ENCODE results near the gene MC1R. TPM values are rescaled to one million over a fixed set of nuclear protein-coding genes. Genes with fewer than 3 reads are reported as not detected.

MC1R gene
- total RNA-seq, 2 experiments from 2014 or later = 6.7 to 6.9 TPM

DNA sequence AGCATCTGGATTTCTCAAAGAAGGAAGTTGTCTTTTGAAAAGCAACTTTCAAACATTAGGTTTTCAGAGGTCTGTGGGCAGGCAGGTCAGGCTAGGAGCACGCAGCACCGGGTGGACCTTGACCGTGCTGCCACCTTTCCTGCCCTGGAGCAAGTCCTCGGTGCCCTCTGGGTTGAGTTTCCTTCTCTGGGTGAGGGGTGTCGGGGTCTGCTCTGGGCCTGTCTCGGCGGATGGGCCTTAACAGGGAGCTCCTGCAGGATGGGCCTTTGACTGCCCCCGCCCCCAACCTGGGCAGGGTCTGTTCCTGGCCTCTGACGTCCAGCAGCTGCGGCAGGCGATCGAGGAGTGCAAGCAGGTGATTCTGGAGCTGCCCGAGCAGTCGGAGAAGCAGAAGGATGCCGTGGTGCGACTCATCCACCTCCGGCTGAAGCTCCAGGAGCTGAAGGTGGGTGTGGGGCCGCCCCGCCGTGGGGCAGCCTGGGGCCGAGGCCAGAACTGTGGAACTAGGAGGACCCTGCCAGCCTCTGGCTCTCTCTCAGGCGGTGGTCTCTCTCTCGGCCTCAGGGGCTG is 38.6 kb downstream of the MC1R start:
- H3K27ac Mint-ChIP-seq = no peak overlapping the region
- no peaks in the 10 kb centered on the region for H3K4me1 Mint-ChIP-seq (ENCODE audit: low read depth)
- Histone ChIP-seq H3K4me1 (ENCODE audit: insufficient read depth, low read length) (no peaks in the 10 kb centered on the region), H3K27me3 (ENCODE audit: control insufficient read depth in 1 of 2, insufficient read depth in 2 of 2, low read length in 2 of 2) (no peaks in the 10 kb centered on the region), H3K36me3 (ENCODE audit: insufficient read depth, low read length) (peaks cover 42% of the 10 kb centered on the region), H3K4me3 (ENCODE audit: low read length) (peak overlapping the region; percentile 7), H3K9me3 (ENCODE audit: control insufficient read depth in 1 of 2, insufficient read depth in 1 of 2, low read length in 2 of 2) (no peaks in the 10 kb centered on the region), H3K27ac (ENCODE audit: low read depth in 1 of 2, low read length in 2 of 2) (no peak overlapping the region)
- POLR2A ChIA-PET = no interaction called here
- no peaks in the 10 kb centered on the region for H3K9me3 Mint-ChIP-seq
- H3K4me3 Mint-ChIP-seq = no peak overlapping the region
- TF ChIP-seq, protein P1, sequence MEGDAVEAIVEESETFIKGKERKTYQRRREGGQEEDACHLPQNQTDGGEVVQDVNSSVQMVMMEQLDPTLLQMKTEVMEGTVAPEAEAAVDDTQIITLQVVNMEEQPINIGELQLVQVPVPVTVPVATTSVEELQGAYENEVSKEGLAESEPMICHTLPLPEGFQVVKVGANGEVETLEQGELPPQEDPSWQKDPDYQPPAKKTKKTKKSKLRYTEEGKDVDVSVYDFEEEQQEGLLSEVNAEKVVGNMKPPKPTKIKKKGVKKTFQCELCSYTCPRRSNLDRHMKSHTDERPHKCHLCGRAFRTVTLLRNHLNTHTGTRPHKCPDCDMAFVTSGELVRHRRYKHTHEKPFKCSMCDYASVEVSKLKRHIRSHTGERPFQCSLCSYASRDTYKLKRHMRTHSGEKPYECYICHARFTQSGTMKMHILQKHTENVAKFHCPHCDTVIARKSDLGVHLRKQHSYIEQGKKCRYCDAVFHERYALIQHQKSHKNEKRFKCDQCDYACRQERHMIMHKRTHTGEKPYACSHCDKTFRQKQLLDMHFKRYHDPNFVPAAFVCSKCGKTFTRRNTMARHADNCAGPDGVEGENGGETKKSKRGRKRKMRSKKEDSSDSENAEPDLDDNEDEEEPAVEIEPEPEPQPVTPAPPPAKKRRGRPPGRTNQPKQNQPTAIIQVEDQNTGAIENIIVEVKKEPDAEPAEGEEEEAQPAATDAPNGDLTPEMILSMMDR (IDR thresholded peaks at IDR 0.05) = no peak
- ATAC-seq (ENCODE audit: poor library complexity) (no peak), DNase-seq (no peak)
- H3K36me3 Mint-ChIP-seq (ENCODE audit: low read depth) = peaks cover 34% of the 10 kb centered on the region
- intact Hi-C loops (cut with DNase I, micrococcal nuclease) = loop anchor here in 1 of 2 experiments (5.0 kb wide), 1 partner anchor 70 kb away; no protein-coding TSS in a partner anchor
- H3K27me3 Mint-ChIP-seq = no peaks in the 10 kb centered on the region
- CTCF ChIA-PET = no interaction called here

DNA sequence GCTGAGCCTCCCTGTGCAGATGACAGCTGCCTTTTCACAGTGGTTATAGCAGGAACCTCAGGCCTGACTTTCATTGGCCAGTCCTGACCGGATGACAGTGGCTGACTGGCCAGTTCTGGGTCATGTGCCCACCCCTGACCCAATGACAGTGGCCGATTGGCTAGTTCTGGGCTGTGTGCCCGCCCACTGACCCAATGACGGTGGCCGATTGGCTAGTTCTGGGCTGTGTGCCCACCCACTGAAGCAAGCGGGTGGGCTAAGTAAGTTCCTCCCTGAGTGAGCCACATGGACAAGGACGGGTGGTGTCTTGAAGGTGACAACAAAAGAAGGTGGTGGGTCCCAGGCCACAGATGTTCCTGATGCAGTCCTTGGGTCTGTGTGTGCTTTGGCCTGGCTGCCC is 39.4 kb downstream of the MC1R start:
- intact Hi-C loops (cut with DNase I, micrococcal nuclease) = loop anchor here in 1 of 2 experiments (5.0 kb wide), 1 partner anchor 69 kb away; no protein-coding TSS in a partner anchor
- CTCF ChIA-PET = no interaction called here
- Histone ChIP-seq H3K36me3 (ENCODE audit: insufficient read depth, low read length) (peaks cover 42% of the 10 kb centered on the region), H3K4me1 (ENCODE audit: insufficient read depth, low read length) (no peaks in the 10 kb centered on the region), H3K27me3 (ENCODE audit: control insufficient read depth in 1 of 2, insufficient read depth in 2 of 2, low read length in 2 of 2) (no peaks in the 10 kb centered on the region), H3K27ac (ENCODE audit: low read depth in 1 of 2, low read length in 2 of 2) (no peak overlapping the region), H3K4me3 (ENCODE audit: low read length) (no peak overlapping the region), H3K9me3 (ENCODE audit: control insufficient read depth in 1 of 2, insufficient read depth in 1 of 2, low read length in 2 of 2) (no peaks in the 10 kb centered on the region)
- H3K4me1 Mint-ChIP-seq (ENCODE audit: low read depth) = no peaks in the 10 kb centered on the region
- no peaks in the 10 kb centered on the region for H3K27me3 Mint-ChIP-seq
- TF ChIP-seq, protein P1 (IDR thresholded peaks at IDR 0.05) = no peak
- no peak overlapping the region for H3K27ac Mint-ChIP-seq
- peak; percentile 29 for ATAC-seq (ENCODE audit: poor library complexity)
- H3K4me3 Mint-ChIP-seq = no peak overlapping the region
- POLR2A ChIA-PET = no interaction called here
- peaks cover 34% of the 10 kb centered on the region for H3K36me3 Mint-ChIP-seq (ENCODE audit: low read depth)
- DNase-seq = peak in 1 of 14 experiments; percentile 53
- no peaks in the 10 kb centered on the region for H3K9me3 Mint-ChIP-seq

DNA sequence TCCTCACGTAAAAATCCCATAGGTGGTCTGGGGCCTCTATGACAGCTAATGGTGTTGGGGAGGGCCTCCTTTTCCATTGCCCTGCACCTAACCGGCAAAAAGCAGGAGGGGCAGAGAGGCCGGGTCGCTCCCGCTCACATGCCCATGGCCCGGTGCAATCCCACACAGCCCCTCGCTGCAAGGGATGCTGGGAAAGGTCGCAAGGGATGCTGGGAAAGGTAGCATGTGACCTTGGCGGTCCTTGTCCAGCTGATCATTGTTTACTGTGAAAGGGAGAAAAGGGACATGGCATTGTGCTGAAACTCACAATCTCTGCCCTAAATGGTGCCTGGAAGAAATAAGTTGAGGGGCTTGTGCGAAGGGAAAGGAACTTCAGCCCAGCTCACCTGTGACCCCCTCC is 39.9 kb downstream of the MC1R start:
- no peak for ATAC-seq (ENCODE audit: poor library complexity)
- Mint-ChIP-seq H3K4me3 (no peak overlapping the region), H3K27me3 (no peaks in the 10 kb centered on the region), H3K36me3 (ENCODE audit: low read depth) (peaks cover 36% of the 10 kb centered on the region), H3K27ac (no peak overlapping the region), H3K4me1 (ENCODE audit: low read depth) (no peaks in the 10 kb centered on the region), H3K9me3 (no peaks in the 10 kb centered on the region)
- no peaks in the 10 kb centered on the region for H3K4me1 ChIP-seq (ENCODE audit: insufficient read depth, low read length)
- H3K27ac ChIP-seq (ENCODE audit: low read depth in 1 of 2, low read length in 2 of 2) = no peak overlapping the region
- TF ChIP-seq, protein P1 (IDR thresholded peaks at IDR 0.05) = no peak
- no peak for DNase-seq
- H3K36me3 ChIP-seq (ENCODE audit: insufficient read depth, low read length) = peaks cover 42% of the 10 kb centered on the region
- intact Hi-C loops (cut with DNase I, micrococcal nuclease) = loop anchor here in 1 of 2 experiments (5.0 kb wide), 1 partner anchor 69 kb away; no protein-coding TSS in a partner anchor
- ChIA-PET POLR2A (no interaction called here), CTCF (no interaction called here)
- H3K4me3 ChIP-seq (ENCODE audit: low read length) = no peak overlapping the region
- H3K27me3 ChIP-seq (ENCODE audit: control insufficient read depth in 1 of 2, insufficient read depth in 2 of 2, low read length in 2 of 2) = no peaks in the 10 kb centered on the region
- no peaks in the 10 kb centered on the region for H3K9me3 ChIP-seq (ENCODE audit: control insufficient read depth in 1 of 2, insufficient read depth in 1 of 2, low read length in 2 of 2)
